Breast epithelium (tissue), 4 donors: ENCODE data around the gene PDLIM7. TPM values are rescaled to one million over a fixed set of nuclear protein-coding genes. Genes with fewer than 3 reads are reported as not detected.

Experiments used
- DNase-seq, 2 donors: peaks; one replicate each; pipeline ENCODE4 v3.0.0-alpha.2; 2019; ENCODE audit warnings: low spot score in 2 of 2
- H3K27ac ChIP-seq, 2 donors: fragments of 200-600 bp; sonication (generic) in 1 of 2; one replicate each; pipeline ENCODE4 v1.5.1; 2016 to 2019; ENCODE audit warnings: mild to moderate bottlenecking in 1 of 2
- H3K27me3 ChIP-seq, 2 donors: fragments of 200-600 bp; sonication (generic) in 1 of 2; one replicate each; pipeline versions ENCODE4 v1.5.1 to v1.6.0; 2017 to 2019; ENCODE audit warnings: control low read depth in 1 of 2, mild to moderate bottlenecking in 1 of 2
- H3K36me3 ChIP-seq: fragments of 200-600 bp; one replicate; pipeline ENCODE4 v1.5.1; 2019
- H3K4me1 ChIP-seq, 2 donors: fragments of 200-600 bp; sonication (generic); one replicate each; pipeline ENCODE4 v1.5.1; 2016 to 2019; ENCODE audit warnings: control low read depth in 1 of 2
- H3K4me3 ChIP-seq, 3 donors: fragments of 200-600 bp; sonication (generic); 1 replicate in 2 of 3; 2 replicates in 1 of 3; pipeline ENCODE4 v1.5.1; 2016 to 2019; ENCODE audit warnings: mild to moderate bottlenecking in 3 of 3, moderate library complexity in 2 of 3
- H3K9me3 ChIP-seq, 2 donors: fragments of 200-600 bp; sonication (generic) in 1 of 2; one replicate each; pipeline ENCODE4 v1.5.1; 2016 to 2019; ENCODE audit warnings: control low read depth in 1 of 2
- POLR2A ChIP-seq: fragments of 450-650 bp; IDR thresholded peaks from one replicate; pipeline ENCODE4 v1.6.1; 2016; ENCODE audit warnings: antibody characterized with exemption, mild to moderate bottlenecking, moderate library complexity
- POLR2AphosphoS5 ChIP-seq, 3 donors: sonication (generic); formaldehyde crosslinking; IDR thresholded peaks; one replicate each; pipeline ENCODE4 v1.6.1; 2017; ENCODE audit warnings: antibody characterized with exemption in 3 of 3
- intact Hi-C: fragments of 100-400 bp; cut with DNase I; formaldehyde crosslinking; loops from one replicate; pipeline ENCODE4 v1.15.1; 2023; ENCODE audit warnings: low total_unique reads
- total RNA-seq, 3 donors: library from RNA; depleted of rRNA; stranded (reverse); fragments of >200 nt; gene quantifications; one replicate each; pipeline ENCODE4 v1.1.0, GENCODE V29; 2016
- TF ChIP-seq, protein P1 (sequence below), 3 donors: fragments of 450-650 bp; IDR thresholded peaks; one replicate each; pipeline ENCODE4 v1.5.1; 2016 to 2017; ENCODE audit warnings: antibody characterized with exemption in 3 of 3, mild to moderate bottlenecking in 3 of 3, moderate library complexity in 3 of 3

Gene PDLIM7
- total RNA-seq, 3 donors from 2014 or later = 17.1 to 61.9 (median 42.6) TPM

DNA sequence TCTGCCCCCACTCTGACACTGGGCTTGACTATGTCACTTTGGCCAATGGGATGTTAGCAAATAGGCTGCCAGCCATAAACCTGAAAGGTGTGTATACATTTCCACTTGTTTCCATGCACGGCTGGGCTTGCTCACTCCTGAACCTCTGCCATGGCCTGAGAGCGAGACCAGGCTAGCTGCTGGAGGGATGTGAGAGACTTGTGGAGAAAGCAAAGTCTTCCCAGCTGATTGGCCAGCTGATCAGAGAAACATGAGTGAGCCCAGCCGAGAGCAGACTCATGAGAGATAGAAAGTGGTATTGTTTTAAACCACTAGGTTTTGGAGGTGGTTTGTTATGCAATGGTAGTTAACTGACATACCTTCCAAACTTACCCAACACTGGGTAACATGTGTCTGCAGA is 43.0 kb upstream of the PDLIM7 start:
- DNase-seq = no peak
- Histone ChIP-seq H3K27ac (peak overlapping the region in 1 of 2 donors; percentile 49), H3K27me3 (no peaks in the 10 kb centered on the region), H3K4me1 (peaks cover 9 to 11% of the 10 kb centered on the region in 2 donors), H3K9me3 (no peaks in the 10 kb centered on the region), H3K4me3 (no peak overlapping the region), H3K36me3 (no peaks in the 10 kb centered on the region)
- intact Hi-C loops = no loop called here
- TF ChIP-seq POLR2AphosphoS5 (IDR thresholded peaks at IDR 0.05) = no peak
- TF ChIP-seq POLR2A = no peak
- TF ChIP-seq, protein P1, sequence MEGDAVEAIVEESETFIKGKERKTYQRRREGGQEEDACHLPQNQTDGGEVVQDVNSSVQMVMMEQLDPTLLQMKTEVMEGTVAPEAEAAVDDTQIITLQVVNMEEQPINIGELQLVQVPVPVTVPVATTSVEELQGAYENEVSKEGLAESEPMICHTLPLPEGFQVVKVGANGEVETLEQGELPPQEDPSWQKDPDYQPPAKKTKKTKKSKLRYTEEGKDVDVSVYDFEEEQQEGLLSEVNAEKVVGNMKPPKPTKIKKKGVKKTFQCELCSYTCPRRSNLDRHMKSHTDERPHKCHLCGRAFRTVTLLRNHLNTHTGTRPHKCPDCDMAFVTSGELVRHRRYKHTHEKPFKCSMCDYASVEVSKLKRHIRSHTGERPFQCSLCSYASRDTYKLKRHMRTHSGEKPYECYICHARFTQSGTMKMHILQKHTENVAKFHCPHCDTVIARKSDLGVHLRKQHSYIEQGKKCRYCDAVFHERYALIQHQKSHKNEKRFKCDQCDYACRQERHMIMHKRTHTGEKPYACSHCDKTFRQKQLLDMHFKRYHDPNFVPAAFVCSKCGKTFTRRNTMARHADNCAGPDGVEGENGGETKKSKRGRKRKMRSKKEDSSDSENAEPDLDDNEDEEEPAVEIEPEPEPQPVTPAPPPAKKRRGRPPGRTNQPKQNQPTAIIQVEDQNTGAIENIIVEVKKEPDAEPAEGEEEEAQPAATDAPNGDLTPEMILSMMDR (IDR thresholded peaks at IDR 0.05) = no peak

DNA sequence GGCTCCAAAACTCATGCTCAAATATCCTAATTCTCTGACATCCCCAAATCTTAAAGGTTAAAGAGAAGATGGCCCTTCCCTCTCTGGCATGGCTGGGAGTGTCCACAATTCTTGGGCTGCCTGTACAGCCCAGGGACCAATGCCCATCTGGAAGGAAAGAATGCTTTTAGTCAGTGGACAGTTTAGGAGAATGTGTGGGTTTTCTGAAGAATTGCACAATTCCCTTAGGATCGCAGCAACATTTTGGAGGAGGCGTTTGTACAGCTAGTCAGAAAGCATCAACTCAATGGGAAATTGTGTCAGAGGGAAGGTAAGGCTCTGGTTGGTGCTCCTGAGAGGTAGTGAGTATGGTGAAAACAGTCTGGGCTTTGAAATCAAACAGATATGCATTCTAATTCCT is 42.0 kb upstream of the PDLIM7 start:
- DNase-seq = no peak
- Histone ChIP-seq H3K36me3 (no peaks in the 10 kb centered on the region), H3K4me3 (no peak overlapping the region), H3K9me3 (no peaks in the 10 kb centered on the region), H3K27me3 (no peaks in the 10 kb centered on the region), H3K27ac (peak overlapping the region; percentile 54 to 66), H3K4me1 (peaks cover 9 to 11% of the 10 kb centered on the region in 2 donors)
- intact Hi-C loops = no loop called here
- no peak for TF ChIP-seq POLR2A
- TF ChIP-seq, protein P1 (IDR thresholded peaks at IDR 0.05) = no peak
- peak in 2 of 3 donors; percentile 16 to 32 for TF ChIP-seq POLR2AphosphoS5 (IDR thresholded peaks at IDR 0.05)

DNA sequence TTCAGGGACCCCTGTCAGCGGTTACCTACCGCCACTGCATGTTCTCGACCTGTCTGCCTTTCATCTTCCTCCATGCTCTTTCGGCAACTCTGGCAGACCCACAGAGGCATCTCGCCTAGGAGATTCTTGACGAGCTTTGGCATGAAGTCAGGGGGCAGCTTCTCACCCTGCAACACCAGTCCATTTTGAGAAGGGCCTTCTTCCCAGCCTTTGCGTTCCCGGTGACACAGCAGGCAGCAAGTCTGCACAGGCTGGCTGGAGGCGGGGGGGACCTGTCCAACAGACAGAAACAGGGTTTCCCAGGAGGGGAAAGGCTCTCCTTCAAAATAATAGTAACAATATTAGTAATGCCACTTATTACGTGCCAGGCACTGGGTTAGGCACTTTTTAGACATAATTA is 41.5 kb upstream of the PDLIM7 start:
- no peaks in the 10 kb centered on the region for H3K9me3 ChIP-seq
- H3K4me1 ChIP-seq = peaks cover 9 to 11% of the 10 kb centered on the region in 2 donors
- no peak overlapping the region for H3K4me3 ChIP-seq
- H3K27ac ChIP-seq = peak overlapping the region; percentile 54 to 66
- H3K36me3 ChIP-seq = no peaks in the 10 kb centered on the region
- TF ChIP-seq POLR2A = no peak
- TF ChIP-seq, protein P1 (IDR thresholded peaks at IDR 0.05) = no peak
- TF ChIP-seq POLR2AphosphoS5 (IDR thresholded peaks at IDR 0.05) = no peak
- DNase-seq = no peak
- intact Hi-C loops = no loop called here
- no peaks in the 10 kb centered on the region for H3K27me3 ChIP-seq

DNA sequence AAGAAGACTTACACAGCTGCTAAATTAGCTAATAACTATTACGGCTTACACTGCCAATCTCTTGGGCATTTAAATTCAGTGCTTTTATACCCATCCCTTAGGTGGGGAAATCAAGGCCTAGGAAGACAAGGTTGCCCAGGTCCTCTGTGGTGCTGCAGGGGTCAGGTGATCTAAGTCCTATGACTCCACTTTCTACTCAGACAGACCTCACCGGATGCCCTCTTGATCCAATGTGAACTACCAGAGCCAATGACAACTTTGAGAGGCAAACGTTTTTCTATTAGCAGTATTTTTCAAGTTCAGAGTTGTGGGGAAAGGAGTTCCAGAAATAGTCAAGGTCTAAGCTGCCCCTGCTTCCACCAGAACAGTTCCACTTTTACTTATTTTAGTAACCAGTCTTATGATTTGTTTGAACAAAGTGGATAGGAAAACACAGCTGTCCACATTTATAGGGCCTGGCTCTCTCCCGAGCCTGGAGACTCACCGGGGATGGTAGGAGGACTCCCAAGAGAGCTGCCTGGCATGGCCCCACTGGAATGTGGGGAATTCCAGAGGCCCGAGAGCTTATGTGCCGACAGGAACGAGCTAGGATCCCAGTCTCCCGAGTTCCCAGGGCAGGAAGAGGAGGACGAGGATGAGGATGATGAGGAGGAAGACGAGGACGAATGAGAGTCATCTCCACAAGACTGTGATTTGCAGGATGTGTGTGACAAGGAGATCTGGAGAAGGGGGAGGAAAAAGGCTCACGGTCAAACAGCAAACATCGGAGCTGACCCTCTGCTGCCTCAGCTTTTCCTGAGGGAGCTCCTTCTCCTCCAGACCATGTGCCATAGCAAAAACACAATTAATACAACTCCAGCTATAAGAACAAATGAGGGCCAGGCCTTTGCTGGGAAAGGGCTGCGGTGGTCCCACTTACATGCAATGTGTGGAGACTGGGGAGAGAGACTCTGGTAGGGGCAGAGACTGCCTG is 40.3 kb upstream of the PDLIM7 start:
- Histone ChIP-seq H3K27ac (peak overlapping the region; percentile 54 to 66), H3K36me3 (no peaks in the 10 kb centered on the region), H3K27me3 (no peaks in the 10 kb centered on the region), H3K4me1 (peaks cover 9 to 11% of the 10 kb centered on the region in 2 donors), H3K9me3 (no peaks in the 10 kb centered on the region), H3K4me3 (no peak overlapping the region)
- TF ChIP-seq POLR2A (no peak), POLR2AphosphoS5 (IDR thresholded peaks at IDR 0.05) (no peak)
- TF ChIP-seq, protein P1 (IDR thresholded peaks at IDR 0.05) = no peak
- intact Hi-C loops = no loop called here
- peak in 1 of 2 donors; percentile 6 for DNase-seq

DNA sequence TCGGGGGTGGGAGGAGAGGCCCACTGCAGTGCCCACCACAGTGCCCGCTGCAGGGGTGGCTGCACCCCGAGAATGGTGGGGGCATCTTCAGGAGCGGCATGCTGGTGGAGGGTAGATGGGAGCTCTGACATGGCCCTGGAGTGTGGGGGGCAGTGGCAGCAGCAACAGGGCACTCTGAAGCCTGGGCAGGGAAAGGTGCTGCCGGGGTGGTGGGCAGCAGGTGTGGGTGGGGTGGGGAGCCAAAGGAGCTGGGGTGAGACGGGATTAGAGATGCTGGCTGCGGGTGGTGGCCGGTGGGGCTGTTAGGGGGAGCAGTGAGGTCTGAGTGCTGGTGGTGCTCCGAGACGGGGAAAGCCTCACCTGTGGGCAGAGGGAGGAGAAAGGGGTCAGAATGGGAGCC is 39.0 kb upstream of the PDLIM7 start:
- Histone ChIP-seq H3K4me3 (no peak overlapping the region), H3K4me1 (peaks cover 9 to 11% of the 10 kb centered on the region in 2 donors), H3K27me3 (no peaks in the 10 kb centered on the region), H3K36me3 (no peaks in the 10 kb centered on the region), H3K27ac (no peak overlapping the region), H3K9me3 (no peaks in the 10 kb centered on the region)
- peak in 1 of 2 donors; percentile 42 for DNase-seq
- TF ChIP-seq, protein P1 (IDR thresholded peaks at IDR 0.05) = no peak
- TF ChIP-seq POLR2A (no peak), POLR2AphosphoS5 (IDR thresholded peaks at IDR 0.05) (no peak)
- intact Hi-C loops = no loop called here
